Measurements from ENCODE around the gene MAGEA4.

MAGEA4 gene

DNA sequence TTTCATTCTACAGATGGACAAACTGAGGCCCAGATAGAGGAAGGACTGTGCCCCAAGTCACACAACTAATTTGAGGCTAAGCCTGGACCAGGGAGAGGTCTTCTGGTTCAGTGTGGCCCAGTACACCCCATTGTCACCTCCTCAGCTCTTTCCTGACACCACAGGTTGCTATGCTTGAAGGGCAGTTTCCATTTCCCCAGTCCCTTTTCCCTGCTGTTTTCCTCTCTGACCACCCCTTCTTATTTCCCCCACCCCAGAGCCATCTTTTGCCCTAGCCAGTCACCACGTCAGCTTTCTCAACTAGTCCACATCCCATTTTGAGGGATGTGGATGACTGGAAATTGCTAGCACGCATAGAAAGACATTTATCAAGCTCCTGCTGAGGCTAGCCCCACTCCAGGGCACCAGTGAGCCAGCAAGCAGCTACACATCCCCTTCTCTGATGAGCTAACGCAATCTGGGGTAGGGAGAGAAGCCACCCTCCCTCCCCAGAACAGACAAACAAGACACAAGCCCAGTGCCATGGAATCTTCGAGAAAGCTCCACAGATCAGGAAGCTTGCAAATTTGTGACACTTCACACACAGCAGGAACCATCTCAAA is 60.5 kb downstream of the MAGEA4 start:
- Histone ChIP-seq H4K12ac (ENCODE audit: low read depth, low read length) (no peak overlapping the region), H3K23ac (ENCODE audit: low read length) (no peak overlapping the region)
- no CpG with 5 or more reads among the region's 4 CpGs for WGBS (ENCODE audit: extremely low coverage, insufficient coverage, insufficient read length)

DNA sequence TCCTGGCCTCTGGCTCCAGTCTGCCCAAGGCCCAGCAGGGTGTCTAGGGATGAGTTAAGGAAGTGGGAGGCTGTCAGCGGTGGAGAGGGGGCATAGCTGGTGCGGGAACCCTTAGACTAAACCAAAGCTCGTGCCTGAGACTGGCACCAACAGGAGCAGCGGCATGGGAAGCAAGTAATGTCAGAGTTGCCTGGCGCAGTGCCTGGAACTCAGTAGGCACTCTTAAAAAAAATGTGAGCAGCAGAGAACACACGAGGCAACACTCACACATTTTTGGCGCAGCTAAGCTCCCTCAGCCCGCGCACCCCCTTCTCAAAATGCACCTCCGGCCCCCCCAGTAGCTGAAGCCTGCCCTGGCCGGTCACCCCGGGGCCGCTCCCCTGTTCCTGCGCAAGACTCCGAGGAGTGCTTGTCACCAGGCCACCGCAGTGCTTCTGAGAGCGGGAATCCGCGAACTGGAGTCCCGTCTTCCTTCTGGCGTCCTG is 61.2 kb downstream of the MAGEA4 start:
- Histone ChIP-seq H3K14ac (ENCODE audit: low read length) (no peak overlapping the region), H4K12ac (ENCODE audit: low read depth, low read length) (peak overlapping the region; percentile 24), H2BK5ac (ENCODE audit: low read depth, low read length, poor library complexity) (no peak overlapping the region), H3K79me1 (ENCODE audit: low read length) (peaks cover 8% of the 10 kb centered on the region), H4K91ac (ENCODE audit: low read depth, low read length) (no peak overlapping the region), H2BK12ac (ENCODE audit: low read length) (peak overlapping the region; percentile 31), H3K9me3 (ENCODE audit: insufficient read depth, low read depth, low read length) (no peaks in the 10 kb centered on the region), H3K36me3 (ENCODE audit: control insufficient read depth in 1 of 2, insufficient read depth in 2 of 2, low read length in 2 of 2) (peaks cover 2% of the 10 kb centered on the region in 2 experiments), H4K8ac (ENCODE audit: low read depth, low read length) (peak overlapping the region; percentile 28), H3K23ac (ENCODE audit: low read length) (no peak overlapping the region), H2BK120ac (ENCODE audit: insufficient read depth, low read length, poor library complexity) (no peak overlapping the region), H3K27me3 (ENCODE audit: insufficient read depth, low read length) (no peaks in the 10 kb centered on the region), H3K79me2 (ENCODE audit: control insufficient read depth, insufficient read depth, low read length, poor library complexity) (no peaks in the 10 kb centered on the region), H3K9ac (ENCODE audit: low read length) (no peak overlapping the region), H2AFZ (ENCODE audit: insufficient read depth, low read length, poor library complexity) (no peak overlapping the region), H3K4ac (ENCODE audit: low read depth, low read length) (no peak overlapping the region), H3K4me1 (ENCODE audit: control insufficient read depth in 1 of 2, insufficient read depth in 2 of 2, low read length in 2 of 2) (peaks cover 0 to 9% of the 10 kb centered on the region in 2 experiments), H2AK5ac (ENCODE audit: low read length) (no peak overlapping the region), H3K18ac (ENCODE audit: low read length) (no peak overlapping the region), H3K4me2 (ENCODE audit: low read length) (peak overlapping the region; percentile 73), H3K4me3 (ENCODE audit: low read depth, low read length) (peak overlapping the region; percentile 59), H3K27ac (ENCODE audit: low read depth, low read length) (no peak overlapping the region)
- no peak for DNase-seq
- no CpG with 5 or more reads among the region's 21 CpGs for WGBS (ENCODE audit: extremely low coverage, insufficient coverage, insufficient read length)

More for the DNA sequence above, 60.5 kb downstream of the MAGEA4 start:
- H2BK120ac ChIP-seq (ENCODE audit: insufficient read depth, low read length, poor library complexity), result no peak overlapping the region
- no peak overlapping the region for H3K27ac ChIP-seq (ENCODE audit: low read depth, low read length)
- no peak overlapping the region for H3K9ac ChIP-seq (ENCODE audit: low read length)
- H2BK5ac ChIP-seq (ENCODE audit: low read depth, low read length, poor library complexity), result no peak overlapping the region
- H3K36me3 ChIP-seq (ENCODE audit: control insufficient read depth in 1 of 2, insufficient read depth in 2 of 2, low read length in 2 of 2), result peaks cover 2% of the 10 kb centered on the region in 2 experiments
- peak overlapping the region; percentile 14 for H4K91ac ChIP-seq (ENCODE audit: low read depth, low read length)
- no peaks in the 10 kb centered on the region for H3K79me2 ChIP-seq (ENCODE audit: control insufficient read depth, insufficient read depth, low read length, poor library complexity)
- H3K27me3 ChIP-seq (ENCODE audit: insufficient read depth, low read length), result no peaks in the 10 kb centered on the region
- H3K9me3 ChIP-seq (ENCODE audit: insufficient read depth, low read depth, low read length), result no peaks in the 10 kb centered on the region
- H4K8ac ChIP-seq (ENCODE audit: low read depth, low read length), result no peak overlapping the region
- peaks cover 0 to 9% of the 10 kb centered on the region in 2 experiments for H3K4me1 ChIP-seq (ENCODE audit: control insufficient read depth in 1 of 2, insufficient read depth in 2 of 2, low read length in 2 of 2)
- H3K18ac ChIP-seq (ENCODE audit: low read length), result no peak overlapping the region
- H3K4me3 ChIP-seq (ENCODE audit: low read depth, low read length), result no peak overlapping the region
- H2AK5ac ChIP-seq (ENCODE audit: low read length), result no peak overlapping the region
- no peak for DNase-seq
- H3K79me1 ChIP-seq (ENCODE audit: low read length), result peaks cover 8% of the 10 kb centered on the region
- H2AFZ ChIP-seq (ENCODE audit: insufficient read depth, low read length, poor library complexity), result no peak overlapping the region
- H3K14ac ChIP-seq (ENCODE audit: low read length), result no peak overlapping the region
- no peak overlapping the region for H3K4me2 ChIP-seq (ENCODE audit: low read length)
- no peak overlapping the region for H2BK12ac ChIP-seq (ENCODE audit: low read length)
- peak overlapping the region; percentile 62 for H3K4ac ChIP-seq (ENCODE audit: low read depth, low read length)
